ENCODE results near the gene CXCL16.

CXCL16 gene, protein sequence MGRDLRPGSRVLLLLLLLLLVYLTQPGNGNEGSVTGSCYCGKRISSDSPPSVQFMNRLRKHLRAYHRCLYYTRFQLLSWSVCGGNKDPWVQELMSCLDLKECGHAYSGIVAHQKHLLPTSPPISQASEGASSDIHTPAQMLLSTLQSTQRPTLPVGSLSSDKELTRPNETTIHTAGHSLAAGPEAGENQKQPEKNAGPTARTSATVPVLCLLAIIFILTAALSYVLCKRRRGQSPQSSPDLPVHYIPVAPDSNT

DNA sequence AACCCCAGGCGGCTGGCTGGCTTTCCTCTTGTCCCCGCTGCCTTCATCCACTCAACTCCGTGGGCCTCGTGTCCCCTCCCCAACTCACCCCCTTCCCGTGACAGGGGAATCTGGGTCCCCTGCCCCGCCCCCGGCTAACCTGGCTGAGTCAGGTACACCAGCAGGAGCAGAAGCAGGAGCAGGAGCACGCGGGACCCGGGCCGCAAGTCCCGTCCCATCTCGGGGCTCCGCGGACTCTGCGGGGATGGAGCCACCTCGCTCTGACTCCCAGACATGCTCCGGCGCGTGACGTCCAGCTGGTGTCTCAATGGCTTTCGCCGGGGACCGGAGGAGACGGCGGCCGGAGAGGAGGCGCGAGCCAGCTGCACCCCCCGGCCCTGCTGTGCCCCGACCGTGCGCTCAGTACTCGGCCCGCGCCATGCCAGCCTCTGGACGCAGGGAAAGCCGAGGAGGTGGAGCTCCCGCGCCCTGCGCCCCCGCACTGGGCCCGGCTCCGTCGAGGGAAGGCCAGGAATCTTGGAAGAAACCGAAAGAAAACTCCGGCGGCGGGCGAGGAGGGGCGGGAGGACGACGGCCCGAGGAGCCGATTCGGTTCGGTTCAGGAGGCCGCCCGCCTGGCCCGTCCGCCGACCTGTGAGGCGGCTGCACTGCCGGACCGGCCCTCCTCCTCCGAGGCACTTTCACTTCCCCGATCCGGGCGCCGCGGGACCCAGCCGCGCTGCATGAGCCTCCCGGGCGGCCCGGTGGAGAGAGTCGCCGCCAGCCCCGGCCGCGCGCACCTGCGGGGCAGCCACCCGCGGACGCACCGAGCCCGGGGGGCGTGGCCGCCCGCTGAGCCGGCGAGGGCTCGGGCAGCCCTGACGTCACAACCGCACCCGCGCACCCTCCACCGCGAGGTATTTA, at the start of gene CXCL16, which contains the start of gene ZMYND15:
TSS of gene CXCL16 (minus strand) at position 807 of the 903 bp plus-strand sequence. CDS start at position 218, 589 bp downstream.
TSS of gene ZMYND15 (plus strand) at position 712 of the 903 bp plus-strand sequence. CDS start 716 bp downstream, outside the sequence.
- peak; percentile 54 to 60 for DNase-seq

DNA sequence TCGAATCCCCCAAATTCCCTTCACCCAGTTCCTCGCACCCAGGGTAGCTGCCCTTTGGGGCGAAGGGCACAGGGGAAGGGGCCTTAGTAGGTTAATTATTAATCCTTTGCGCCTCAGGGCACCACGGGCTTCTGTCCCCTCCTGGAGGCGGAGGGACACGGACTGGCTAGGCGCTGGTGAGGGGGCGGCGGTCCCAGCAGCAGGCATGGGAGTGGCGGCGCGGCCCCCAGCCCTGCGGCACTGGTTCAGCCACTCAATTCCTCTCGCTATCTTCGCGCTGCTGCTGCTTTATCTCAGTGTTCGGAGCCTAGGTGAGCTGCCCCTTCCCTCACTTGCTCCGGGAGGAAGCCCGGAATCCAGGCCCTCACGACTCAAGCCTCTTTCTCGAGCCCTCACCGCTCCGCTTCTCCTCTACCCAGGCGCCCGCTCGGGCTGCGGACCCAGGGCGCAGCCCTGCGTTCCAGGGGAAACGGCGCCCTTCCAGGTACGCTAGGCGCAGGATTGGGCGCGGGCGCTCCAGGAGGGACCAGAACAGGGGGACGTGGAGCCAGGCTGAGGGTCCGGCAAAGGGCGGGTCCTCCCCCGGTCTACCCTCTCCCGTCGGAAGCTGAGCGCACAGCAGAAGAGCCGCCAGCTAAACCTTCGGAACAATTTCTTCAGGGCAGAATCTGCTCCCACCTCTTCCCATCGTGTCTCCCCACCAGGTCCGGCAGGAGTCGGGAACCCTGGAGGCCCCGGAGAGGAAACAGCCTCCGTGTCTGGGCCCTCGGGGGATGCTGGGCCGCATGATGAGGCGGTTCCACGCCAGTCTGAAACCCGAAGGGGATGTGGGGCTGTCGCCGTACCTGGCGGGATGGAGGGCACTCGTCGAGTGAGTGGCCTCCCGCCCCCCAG, 49.3 kb upstream of the CXCL16 start, which contains the start of gene GLTPD2:
TSS of gene GLTPD2 (plus strand) at position 158 of the 894 bp plus-strand sequence. CDS start at position 206, 48 bp downstream.
- no peak for DNase-seq

DNA sequence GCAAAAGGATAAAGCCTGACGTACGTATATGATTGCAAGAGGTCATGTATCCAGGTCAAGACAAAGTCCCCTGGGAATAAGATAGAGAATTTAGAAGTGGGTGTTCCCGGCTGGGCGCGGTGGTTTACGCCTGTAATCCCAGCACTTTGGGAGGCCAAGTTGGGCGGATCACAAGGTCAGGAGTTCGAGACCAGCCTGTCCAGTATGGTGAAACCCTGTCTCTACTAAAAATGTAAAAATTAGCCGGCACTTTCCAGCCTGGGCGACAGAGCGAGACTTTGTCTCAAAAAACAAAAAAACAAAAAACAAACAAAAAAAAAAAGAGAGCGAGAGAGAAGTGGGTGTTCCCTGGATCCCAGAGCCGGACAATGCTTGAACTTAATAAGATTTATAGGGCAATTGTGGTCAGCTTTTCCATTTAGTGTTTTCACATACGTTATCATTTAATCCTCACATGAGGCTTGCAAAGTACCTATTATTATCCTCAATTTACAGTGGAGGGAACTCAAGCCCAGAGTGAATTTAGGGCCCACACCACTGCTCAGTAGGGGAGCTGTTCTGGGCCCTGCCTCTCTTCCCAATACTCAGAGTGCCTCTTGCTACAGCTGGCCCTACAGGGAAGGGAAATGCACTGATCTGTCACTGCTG, 48.6 kb upstream of the CXCL16 start:
- DNase-seq = no peak

DNA sequence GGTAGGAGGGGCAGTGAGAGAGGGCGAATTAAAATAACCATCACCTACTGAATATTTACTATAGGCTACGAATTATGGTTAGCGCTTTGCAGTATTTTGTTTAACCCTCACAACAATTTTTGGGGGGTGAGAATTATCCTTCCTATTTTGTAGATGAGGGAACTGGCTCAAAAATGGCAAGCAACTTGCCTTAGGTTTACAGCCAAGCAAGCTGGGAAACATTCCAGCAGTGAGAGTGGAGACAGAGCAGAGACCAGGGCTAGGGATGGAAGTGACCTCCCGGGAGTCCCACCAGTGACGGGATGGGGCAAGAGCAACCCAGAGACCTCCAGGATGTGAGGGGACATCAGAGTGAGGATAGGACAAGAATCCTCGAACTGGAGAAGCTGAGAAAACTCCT, 46.8 kb upstream of the CXCL16 start:
- no peak for DNase-seq

DNA sequence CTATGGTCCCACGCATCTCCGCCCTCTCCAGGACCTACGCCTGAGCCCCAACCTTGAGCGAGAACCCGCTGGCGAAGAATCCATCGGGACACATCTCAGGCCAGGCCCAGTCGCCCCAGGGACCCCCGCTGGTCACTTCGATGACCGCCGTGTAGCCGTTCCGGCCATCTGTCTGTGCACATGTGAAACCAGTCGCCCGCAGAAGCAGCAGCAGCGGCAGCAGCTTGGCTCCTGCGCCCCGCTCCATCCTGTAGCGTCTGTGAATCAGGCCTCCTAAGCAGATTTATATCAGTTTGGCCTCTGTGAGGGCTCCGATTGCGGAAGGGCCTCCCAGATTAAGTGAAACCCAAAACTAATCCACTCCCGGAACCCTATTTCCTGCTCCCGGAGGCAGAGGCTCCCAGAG, 46.4 kb upstream of the CXCL16 start, which contains the start of gene VMO1:
TSS of gene VMO1 (minus strand) at position 259 of the 406 bp plus-strand sequence. CDS start at position 247, 12 bp downstream.
- no peak for DNase-seq

DNA sequence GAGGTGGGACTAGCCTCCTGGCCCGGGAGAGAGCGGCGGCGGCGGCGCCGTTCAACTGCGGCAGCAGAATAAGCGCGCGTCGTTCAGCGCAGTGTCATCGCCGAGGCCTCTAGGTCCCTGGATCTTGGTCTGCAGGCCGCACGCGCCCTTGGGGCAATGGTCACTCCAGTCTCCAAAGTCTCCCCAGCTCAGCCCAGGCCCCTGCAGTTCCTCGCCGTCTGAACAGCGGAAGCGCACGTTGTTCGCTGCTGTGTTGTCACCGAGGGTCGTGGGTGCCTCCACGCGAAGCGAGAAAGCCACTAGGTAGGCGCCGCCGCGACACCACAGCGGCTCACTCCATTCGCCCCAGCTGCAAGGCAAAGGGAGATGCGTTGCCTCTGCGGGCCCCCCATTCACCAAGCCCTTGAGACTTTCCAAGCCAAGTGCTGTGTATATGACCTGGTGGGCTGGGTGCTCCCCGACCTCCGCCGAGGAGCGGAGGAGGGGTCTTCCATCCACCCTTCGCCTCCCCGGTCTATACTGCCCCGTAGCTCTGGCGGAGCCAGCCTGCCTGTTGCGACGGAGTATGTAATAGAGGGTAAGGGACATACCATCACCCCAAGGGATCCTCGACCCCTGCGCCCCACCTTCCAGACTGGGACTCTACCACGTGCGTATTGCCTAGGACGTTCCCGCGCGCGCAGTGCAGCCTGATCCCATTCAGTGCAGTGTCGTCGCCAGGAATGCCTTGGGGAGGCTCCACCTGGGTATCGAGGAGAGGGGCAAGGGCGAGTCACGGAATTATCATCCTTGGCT, 45.8 kb upstream of the CXCL16 start:
- no peak for DNase-seq

DNA sequence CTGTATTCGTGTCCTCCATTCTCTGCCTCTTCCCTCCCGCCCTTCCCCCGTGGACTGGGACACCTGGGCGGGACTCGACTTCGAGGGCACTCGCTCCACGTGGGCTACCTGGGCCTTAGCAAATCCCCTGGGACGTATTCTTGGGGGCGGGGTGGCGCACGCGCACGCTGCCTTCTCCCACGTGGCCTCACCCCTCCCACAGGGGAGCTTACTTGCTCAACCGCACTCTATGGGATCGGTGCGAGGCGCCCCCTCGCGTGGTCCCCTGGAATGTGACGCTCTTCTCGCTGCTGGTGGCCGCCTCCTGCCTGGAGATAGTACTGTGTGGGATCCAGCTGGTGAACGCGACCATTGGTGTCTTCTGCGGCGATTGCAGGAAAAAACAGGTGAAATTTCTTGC, 42.9 kb upstream of the CXCL16 start:
- DNase-seq = no peak

DNA sequence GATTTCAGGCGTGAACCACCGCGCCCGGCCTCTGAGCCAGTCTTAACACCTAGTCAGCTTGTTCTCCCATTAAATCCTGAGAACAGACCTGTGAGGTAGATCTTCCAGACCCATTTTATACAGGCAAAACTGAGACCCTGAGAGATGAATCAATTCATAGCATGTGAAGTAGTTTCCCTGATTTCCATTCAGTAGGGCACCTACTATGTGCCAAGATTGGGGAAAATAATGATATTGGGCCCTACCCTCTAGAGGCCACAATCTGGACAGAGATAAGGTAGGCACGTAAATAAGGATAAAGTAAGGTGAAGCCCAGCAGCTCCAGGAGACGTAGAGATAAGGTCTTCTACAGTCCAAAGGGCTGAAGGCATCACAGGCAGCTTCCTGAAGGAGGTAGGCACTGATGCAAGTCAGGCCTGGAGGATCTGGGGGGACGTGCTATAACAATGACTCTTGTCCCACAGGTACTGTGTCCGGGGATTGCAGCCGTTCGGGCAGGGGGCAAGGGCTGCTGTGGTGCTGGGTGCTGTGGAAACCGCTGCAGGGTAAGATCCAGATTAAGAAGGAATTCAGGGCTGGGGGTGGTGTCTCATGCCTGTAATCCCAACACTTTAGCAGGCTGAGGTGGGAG, 40.7 kb upstream of the CXCL16 start:
- no peak for DNase-seq

DNA sequence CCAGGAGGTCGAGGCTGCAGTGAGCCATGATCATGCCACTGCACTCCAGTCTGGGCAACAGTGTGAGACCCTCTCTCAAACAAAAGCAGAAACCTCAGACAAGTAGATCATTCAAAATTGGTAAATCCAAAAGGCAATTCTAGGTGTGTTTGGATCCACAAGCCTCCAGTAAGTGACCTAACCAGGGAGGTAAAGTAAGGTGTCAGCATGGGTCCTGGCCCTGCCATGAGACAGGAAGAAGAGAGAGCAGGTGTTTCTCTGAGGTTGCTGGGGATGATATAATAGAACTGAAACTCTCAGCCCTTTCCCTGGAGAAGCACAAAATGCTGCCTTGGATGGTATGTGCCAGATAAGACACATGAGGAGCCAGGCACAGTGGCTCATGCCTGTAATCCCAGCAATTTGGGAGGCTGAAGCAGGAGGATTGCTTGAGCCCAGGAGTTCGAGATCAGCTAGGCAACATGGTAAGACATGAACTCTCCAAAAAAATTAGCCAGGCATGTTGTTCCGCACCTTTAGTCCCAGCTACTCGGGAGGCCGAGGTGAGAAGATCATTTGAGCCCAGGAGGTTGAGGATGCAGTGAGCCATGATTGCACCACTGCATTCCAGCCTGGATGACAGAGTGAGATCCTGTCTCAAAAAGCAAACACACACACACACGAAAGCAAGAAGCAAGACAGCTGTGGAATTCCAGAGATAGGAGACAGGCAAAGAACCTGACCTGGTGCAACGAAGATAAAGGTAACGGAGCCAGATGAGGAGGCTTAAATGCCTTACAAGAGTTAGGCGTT, 38.4 kb upstream of the CXCL16 start:
- no peak for DNase-seq

DNA sequence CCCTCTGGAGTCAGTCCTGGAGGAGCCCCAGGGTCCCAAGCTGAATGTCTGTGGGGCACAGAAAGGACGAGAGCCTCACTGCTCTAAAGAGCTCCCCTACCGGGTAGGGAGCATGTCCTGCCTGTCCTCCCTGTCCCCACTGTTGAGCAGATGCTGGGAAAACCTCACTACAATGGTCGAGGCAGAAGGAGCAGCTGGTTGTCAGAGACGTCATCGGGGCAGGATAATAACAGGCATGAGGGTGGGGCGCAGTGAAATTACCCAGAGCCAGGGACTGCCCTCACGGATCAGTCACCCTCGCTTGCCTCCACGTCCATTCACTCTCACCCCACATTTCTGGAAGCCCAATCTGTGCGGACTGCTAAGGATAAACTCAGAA, 32.5 kb upstream of the CXCL16 start:
- DNase-seq = no peak

DNA sequence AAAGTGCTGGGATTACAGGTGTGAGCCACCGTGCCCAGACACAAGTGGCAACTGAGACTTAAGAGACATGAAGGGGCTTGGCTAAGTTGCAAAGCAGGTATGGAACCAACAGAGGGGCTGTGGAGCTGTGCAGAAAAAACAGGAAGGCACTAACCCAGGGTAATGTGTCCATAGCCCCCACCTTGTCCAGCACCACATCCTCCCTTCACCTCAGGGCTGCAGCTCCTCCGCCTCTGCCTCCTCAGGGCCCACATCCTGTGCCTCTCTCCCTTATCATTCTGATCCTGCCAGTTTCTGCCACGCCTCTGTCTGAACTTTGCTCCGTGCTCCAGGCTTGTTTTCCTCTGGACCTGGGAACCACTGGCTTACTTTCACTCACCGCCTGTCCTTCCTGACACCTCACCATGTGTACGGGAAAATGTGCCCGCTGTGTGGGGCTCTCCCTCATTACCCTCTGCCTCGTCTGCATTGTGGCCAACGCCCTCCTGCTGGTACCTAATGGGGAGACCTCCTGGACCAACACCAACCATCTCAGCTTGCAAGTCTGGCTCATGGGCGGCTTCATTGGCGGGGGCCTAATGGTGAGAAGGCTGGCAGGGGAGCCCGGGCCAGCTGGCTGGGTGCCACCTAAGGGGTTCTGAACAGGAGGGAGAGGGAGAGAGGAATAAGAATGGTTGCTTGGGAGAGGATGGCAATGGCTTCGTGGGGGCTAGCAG, 31.9 kb upstream of the CXCL16 start, which contains the start of gene TM4SF5:
TSS of gene TM4SF5 (plus strand) at position 368 of the 716 bp plus-strand sequence. CDS start at position 405, 37 bp downstream.
- no peak for DNase-seq

DNA sequence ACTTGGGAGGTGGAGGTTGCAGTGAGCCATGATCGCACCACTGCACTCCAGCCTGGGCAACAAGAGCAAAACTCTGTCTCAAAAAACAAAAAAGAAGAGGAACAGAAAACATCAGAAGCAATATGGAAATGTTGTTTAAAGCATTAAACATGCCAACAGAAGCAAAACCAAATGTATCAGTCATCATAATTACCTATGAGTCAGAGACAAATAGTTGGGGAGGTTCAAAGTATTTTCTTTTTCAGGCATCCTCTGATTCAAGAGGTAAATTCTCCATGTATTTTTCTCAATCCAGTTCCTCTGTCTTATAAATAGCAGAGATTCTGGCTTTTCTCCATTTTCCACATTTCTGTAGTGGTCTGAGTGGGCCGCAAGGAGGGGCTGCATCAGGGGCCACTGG, 29.9 kb upstream of the CXCL16 start:
- no peak for DNase-seq

DNA sequence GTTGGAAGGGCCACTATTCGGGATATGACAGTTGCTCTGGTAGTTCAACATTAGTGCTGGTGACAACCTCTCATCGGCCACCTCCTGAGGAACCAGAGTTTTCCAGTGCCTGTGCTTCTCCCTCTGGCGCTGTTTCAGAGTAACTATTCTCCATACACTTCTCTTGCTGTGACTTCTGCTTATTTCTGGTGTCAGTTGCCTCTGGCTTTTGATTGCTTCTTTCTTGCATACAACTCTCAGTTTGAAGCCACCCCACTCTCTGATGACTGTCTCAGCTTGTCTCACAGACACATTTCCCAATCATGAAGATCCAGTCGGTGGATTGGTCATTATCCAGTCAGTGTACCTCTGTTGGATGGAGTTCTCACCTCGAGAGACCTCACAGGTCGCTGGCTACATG, 28.6 kb upstream of the CXCL16 start:
- no peak for DNase-seq

DNA sequence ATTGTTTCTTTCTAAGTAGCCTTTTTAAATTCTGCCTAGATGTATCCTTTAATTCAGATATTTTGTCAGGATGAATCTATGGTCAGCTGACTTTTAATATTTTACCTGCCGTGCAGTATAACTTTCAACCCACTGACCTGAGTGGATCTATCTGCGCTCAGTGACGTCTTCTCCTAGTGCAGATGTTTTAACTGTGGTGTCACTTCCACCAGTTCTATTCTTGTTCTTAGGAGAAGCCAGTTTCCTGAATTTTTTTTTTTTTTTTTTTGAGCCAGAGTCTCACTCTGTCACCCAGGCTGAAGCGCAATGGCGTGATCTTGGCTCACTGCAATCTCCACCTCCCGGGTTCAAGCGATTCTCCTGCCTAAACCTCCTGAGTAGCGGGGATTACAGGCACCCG, 27.0 kb upstream of the CXCL16 start:
- DNase-seq = no peak

DNA sequence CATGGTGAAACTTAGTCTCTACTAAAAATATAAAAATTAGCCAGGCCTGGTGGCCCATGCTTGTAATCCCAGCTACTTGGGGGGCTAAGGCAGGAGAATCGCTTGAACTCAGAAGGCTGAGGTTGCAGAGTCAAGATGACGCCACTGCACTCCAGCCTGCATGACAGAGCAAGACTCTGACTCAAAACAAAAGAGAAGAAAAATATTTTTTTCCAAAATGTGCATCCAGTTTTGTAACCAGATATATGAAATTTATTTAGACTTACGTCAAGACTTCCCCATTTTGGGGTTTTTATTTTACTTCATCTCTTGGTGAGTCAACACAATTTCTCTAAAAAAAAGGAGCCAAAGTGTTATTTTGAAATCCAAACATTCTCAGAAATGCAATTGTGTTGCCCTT, 26.5 kb upstream of the CXCL16 start:
- DNase-seq = no peak

DNA sequence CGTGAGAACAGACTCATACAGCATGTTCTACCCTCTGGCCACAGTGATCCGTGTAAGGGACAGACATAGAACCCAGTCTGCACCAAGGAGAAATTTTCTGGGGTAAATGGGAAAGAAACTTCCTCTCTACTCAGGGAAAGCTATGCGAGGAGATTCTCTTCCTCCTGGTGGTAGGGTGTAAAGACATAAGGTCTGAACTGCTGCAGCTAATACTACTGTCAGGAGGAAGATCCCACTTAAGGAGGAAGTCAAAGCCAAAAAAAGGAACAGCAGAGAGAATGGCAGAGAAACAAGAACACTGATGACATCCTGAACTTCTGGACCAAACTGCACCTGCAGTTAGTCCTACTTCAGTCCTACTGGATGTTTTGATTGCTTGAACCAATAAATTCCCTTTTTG, 24.9 kb upstream of the CXCL16 start:
- no peak for DNase-seq

DNA sequence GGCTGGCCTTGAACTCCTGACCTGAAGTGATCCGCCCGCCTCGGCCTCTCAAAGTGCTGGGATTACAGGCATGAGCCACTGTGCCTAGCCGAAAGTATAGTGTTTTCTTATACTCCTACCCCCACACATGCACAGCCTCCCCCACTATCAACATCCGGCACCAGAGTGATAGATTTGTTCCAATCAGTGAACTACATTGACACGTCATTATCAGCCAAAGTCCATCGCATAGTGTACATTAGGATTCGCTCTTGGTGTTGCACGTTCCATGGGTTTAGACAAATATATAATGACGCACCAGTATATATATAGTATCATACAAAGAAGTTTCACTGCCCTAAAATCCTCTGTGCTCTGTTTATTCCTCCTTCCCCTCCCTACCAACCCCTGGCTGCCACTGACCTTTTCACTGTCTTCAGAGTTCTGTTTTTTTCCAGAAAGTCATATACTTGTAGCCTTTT, 20.1 kb upstream of the CXCL16 start:
- no peak for DNase-seq

DNA sequence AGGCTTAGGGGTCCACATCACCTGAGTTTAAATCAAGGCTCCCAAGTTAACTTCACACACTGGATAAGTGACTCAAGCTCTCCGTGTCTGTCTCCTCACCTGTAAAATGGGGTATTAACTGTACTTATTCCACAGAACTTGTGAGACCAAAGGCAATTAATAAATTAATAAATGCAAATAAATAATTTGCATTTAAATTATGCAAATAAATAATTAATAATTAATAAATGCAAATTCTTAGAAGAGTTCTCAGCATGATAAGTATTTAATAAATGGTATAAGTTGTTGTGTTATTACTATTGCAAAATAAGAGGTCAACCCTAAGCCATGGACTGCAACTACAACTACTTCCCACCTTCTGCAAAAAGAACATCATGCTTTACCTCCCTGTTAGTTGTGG, 13.7 kb upstream of the CXCL16 start:
- no peak for DNase-seq

DNA sequence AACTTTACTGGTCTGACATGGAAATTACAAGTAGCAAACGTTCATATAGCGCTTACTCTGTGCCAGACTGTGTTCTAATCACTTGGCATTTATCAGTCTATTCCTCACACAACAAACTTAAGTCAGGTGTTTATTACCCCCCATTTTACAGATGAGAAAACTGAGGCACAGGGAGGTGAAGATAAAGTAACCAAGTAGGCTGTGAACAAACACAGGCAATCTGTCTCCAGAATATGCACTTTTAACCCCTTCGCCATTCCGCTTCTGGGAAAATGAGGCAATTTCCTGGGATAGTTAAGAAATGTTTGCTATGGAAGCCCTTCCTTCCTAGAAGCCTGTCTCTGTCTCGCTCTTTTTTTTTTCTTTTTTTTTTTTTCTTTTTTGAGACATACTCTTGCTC, 12.2 kb upstream of the CXCL16 start:
- DNase-seq = no peak

Measured in activated CD4-positive, alpha-beta T cell treated with anti-CD3 and anti-CD28 coated beads for 4 hours (primary cell).